ENCODE data around the gene PRR7.
"Not testable (repeated sequence)": the region's sequence is repeated elsewhere in the genome, so short reads cannot be mapped to it uniquely, and the experiment has no call there.

The PRR7 gene

DNA sequence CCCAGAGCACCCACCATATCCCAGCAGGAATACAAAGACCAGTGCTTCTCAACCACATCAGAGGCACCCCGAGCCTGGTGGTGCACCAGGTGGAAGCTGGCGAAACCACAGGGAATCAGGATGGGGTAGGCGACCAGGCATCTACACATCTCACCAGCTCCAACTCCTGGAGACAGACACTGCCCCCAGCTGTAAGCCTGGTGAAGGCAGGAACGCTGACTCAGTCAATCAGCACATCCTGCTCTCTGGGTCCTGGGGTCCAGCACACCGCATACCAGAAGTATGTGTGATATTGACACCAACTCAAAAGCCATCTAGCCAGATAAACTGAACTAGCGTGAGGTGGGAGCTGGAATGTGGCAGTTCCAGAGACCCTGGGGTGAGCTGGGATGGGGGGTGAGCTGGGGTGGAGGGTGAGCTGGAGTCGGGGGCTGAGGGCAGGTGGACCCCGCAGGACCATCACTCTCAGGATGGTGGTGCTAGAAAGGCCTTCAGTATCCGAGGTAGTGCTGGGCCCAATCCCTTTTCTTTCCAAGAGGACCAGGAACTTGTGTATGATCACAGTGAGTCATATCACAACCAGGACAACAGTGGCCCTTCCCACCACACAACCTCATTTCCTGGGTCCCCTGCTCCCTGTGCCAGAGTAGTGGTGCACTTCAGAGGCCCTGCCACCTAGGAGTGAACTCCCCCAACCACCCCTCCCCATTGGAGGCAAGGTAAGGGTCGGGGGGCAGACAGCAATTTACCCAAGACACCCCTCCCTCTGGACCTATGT is 24.3 kb downstream of the PRR7 start:
- DNase-seq, result no peak

DNA sequence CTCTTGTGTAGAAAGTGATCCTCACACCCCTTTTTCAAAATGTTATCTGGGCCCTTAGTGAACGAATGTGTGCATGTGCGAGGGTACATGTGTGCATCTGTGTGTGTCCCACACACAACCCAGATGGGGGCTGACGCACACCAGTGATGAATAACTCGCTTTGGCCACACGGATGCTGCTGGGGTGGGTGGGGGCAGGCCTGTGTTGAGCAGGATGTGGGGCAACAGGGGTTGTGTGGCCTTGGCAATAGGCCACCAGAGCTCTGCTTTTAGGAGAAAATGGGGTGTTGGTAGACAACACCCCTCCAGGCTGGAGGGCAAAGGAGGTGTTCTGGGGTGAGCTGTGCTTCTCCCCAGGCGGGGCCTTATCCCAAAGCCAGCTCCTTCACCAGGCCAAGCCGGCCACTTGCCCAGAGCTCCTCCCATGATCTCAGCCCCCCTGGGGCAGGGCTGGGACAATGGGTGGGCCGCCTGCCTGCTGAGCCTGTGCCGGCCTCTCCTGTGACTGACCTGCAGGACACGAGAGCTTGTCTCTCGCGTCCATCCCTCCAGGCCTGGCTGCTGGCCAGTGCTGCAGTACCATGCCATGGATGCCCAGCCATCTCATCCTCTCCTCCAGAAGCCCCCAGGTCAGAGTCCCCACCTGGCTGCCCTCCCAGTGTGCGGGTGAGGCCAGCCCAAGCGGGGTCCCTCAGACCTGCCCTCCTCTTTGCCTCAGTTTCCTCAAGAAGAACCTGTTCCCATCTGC is 25.2 kb downstream of the PRR7 start:
- DNase-seq, result no peak

DNA sequence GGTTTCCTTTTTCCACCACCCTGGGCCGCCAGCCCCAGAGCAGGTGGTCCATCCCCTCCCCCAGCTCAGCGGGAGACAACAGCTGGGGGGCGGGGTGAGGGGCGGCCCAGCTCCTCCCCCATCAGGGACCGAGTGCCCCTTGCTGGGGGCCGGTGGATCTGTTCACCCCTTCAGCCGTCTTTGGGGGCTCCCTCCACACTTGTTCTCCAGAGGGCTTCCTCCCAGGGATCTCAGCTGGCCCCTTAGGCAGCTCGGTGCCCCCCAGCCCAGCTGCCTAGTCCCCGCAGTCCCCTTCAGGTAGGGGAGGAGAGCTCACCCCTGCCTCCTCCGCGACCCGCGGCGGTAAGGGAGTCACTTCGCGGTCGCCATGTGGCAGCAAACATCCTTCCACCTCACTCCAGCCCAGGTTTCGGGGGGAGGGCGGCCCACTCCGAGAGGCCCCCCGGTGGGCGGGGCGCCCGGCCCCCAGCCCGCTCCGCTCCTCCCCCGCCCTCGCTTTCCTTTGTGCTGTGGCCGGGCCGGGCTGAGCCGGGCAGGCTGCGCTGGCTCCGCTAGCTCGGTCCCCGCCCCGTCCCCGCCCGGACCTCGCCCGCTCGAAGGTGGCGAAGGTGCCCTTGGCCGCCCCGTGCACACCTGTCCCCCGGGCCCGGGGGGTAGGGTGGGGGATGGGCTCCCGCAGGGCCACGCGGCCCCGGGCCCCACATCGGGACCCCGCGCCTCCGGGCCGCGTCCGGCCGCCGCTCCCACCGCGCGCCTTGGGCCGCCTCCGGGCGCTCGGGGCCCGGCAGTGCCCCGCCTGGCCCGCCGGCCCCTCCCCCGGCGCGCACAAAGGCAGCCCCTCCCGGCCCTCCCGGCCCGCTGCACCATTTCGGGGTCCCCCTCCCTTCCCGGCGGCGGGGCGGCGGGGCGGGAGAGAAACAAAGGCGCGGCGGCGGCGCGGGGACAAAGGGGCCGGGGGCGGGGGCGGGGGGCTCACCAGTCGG is 26.1 kb downstream of the PRR7 start:
- DNase-seq, result no peak

GRCh38 chr5:177473443-177474001 is 26.9 kb downstream of the PRR7 start, which contains the start of gene DBN1:
DBN1 (minus strand) TSS chr5:177473634; CDS start chr5:177473521, 113 bp downstream.
- DNase-seq, result no peak

DNA sequence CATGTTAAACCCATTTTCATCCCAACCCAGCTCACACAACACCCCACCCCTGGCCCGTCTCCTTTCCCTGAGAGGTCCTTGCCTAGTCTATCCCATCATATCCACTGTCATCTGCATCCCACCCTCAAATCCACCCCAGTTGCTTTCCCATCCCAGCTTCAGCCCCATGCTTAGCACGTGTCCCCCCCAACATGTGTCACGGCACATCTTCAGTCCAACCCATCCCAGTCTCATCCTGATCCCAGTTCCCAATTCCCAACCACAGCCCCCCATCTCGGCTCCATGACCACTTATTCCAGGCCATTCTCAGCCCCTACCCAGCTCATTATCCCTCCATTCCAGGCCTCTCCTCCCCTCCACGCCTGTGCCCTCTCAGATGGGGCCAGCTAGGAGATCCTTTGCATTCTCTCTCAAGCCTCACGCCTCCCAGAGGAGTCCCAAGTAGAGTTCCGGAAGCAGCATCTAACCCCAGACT is 27.4 kb downstream of the PRR7 start:
- no peak for DNase-seq

- DNase-seq, result no peak
These were observed 28.4 kb downstream of the PRR7 start for GRCh38 chr5:177474846-177475562.

DNA sequence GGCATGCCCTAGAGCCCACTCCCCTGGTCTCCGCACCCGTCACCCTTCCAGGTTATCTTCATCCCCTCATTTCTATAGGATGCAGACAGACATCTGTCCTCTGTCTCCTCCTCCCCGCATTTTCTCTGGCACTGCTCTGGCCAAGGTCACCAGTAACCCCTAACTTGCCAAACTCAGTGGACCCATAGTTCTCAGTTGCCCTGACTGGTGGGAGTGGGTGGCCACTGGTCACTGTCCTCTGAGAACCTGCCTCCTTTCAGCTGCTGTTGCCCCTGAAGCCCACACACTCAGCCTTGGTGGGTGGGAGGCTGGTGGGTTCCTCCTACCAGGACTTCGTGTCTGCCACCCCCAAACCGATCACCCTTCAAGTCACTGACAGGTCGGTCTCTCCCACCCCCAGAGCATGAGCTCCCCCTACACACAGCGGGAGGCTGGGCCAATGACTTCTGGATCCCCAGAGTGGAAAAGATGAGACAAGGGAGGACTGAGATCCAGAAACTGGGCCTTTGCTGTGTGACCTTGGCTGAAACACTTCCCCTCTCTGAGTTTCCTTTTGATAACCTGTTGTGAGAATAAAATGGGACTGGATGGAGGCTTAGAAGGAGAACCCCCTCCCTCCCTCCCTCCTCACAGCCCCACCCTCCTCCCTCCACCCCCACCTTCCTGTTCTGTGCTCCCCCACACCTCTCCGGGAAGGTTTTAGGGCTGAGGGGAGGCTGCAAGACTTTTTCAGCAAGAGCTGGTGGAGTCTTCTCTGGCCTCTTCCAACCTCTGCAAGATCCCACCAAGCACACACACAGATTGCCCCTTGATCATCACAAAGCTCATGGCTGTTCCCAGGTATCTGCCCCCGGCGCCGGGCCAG is 29.2 kb downstream of the PRR7 start:
- DNase-seq, result no peak

- DNase-seq, result no peak
These were observed 30.1 kb downstream of the PRR7 start for GRCh38 chr5:177476531-177477233.

DNA sequence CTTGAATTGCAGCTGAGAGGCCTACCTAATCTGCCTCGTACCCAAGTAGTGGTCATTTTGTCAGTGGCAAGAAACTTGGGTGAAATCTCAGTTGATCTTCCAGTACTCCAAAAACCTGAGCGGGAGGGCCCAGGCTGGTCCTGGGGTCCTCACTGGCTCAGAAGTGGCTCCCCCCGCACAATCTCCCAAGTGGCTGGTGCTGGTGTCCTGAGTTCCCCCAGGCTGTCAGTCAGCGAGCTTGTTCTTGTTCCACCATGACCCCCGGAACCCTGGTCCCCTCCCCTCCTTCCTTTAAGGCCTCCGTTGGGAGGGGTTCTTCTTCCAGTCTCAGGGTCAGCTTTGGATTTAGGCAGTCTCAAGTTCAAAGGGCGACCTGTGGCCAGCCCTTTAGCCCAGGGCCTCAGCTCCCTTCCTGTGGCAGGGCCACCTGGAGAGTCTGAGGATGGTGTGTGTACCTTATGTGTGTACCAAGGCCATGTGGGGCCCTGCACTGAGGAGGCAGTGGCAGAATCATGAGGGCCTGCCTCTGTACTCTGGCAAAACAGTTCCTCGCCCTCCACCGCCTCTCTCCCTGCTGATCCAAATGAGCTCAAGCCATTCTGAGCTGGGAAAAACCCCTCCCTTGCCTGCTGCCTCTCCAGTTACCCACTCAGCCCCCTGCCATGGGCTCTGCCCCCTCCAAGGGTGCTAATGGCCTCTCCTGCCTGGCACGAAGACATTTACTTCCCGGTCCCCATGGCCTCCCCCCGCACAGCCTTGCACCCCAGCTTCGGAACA is 31.3 kb downstream of the PRR7 start:
- DNase-seq, result no peak

DNA sequence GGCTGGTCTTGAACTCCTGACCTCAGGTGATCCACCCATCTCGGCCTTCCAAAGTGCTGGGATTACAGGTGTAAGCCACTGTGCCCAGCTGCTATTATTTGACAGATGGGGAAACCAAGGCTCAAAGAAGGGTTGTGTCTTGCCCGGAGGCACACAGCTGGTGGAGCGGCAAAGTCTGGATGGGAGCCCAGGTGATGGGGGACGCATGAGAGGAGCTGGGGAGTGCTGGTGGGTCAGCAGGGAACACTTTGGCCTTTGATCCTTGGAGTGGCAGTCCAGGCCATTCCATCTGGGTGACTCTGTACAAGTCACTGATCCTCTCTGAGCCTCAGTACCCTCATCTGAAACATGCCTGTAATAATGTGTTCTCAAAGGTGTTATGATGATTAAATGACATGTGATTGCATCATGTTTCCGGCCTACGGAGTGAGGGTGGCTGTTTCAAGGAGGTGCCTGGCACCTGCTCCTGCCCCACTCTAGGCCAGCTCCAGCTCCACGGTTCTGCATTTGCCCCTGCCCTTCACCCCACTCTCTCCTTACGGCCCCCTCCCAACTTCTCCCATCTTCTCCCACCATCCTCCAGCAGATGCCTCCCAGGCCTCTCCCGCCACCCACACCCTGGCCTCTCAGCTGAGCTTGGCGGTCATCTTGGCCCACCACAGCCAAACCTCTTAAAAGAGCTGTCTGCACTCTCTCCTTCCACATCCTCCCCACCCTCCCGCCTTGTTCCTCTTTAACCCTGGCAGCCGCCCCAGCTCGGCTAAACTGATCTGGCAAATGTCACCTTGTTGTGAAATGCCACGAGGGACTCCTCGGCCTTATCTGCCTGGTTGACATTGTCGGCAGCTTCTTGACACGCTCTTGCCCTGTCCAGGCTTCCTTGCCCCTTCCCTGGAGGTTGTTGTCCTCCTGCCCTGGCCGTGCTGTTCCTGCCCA is 32.4 kb downstream of the PRR7 start:
- no peak for DNase-seq

- no peak for DNase-seq
These were observed 33.2 kb downstream of the PRR7 start for GRCh38 chr5:177479774-177480173.

GRCh38 chr5:177482359-177482795 is 35.8 kb downstream of the PRR7 start:
- DNase-seq, result no peak

- no peak for DNase-seq
These were observed 36.4 kb downstream of the PRR7 start for GRCh38 chr5:177483042-177483441.

GRCh38 chr5:177483994-177484901 is 37.6 kb downstream of the PRR7 start:
- DNase-seq, result no peak

DNA sequence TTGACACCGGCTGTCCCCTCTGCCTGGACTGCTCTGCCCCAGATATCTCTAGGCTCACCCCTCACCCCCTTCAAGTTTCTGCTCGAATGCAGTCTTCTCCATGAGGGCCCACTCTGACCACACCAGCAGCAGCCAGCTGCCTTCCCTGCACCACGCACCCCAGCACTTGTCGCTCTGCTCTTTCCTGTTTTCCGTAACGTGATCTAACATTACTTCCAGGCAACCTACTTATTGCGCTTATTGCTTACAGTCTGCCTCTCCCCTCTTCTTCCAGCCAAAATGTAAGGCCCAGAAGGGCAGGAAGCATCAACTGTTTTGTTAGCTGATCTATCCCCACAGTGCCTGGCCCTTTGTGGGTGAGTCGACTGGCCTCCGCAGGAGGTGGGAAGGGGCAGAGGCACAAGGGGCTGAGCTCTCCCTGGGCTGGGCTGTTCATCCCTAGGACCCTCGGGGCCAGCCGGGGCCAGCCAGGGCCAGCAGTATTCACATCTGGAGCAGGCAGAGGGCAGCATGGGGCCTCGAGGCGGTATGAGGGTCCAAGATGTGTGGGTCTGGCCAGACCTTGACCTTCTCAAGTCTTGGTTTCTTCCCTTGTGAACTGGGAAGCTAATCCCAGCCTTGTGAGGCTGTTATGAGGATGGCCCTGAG is 38.4 kb downstream of the PRR7 start:
- no peak for DNase-seq

- DNase-seq, result not testable (repeated sequence)
These were observed 39.1 kb downstream of the PRR7 start for GRCh38 chr5:177485753-177486152.
